GM12875 (cell line): ENCODE results near the gene TGFBR3.

Experiments
- H3K4me3 ChIP-seq: one replicate; pipeline ENCODE4 v1.5.1; 2011; ENCODE audit warnings: low read depth, low read length, control low read depth
- CTCF ChIP-seq: IDR thresholded peaks from 2 replicates; pipeline ENCODE4 v1.5.1; 2011; ENCODE audit warnings: low read depth, mild to moderate bottlenecking, control low read depth, inconsistent platforms, low read length, moderate library complexity, borderline replicate concordance; ENCODE audit not compliant: insufficient read depth

TGFBR3 gene

GRCh38 chr1:91827087-91827458 lies 58.9 kb downstream of the TGFBR3 start:
- no peak overlapping the region for H3K4me3 ChIP-seq
- no peak for TF ChIP-seq CTCF

- H3K4me3 ChIP-seq: no peak overlapping the region
- TF ChIP-seq CTCF: no peak
Observed at GRCh38 chr1:91826649-91827048, 59.3 kb downstream of the TGFBR3 start.

GRCh38 chr1:91826248-91826647 lies 59.7 kb downstream of the TGFBR3 start:
- no peak overlapping the region for H3K4me3 ChIP-seq
- TF ChIP-seq CTCF: no peak

GRCh38 chr1:91821126-91821868 lies 64.7 kb downstream of the TGFBR3 start:
- TF ChIP-seq CTCF: no peak
- H3K4me3 ChIP-seq: no peak overlapping the region

GRCh38 chr1:91819038-91819788 lies 66.7 kb downstream of the TGFBR3 start:
- no peak overlapping the region for H3K4me3 ChIP-seq
- no peak for TF ChIP-seq CTCF

- TF ChIP-seq CTCF: no peak
- no peak overlapping the region for H3K4me3 ChIP-seq
Observed at GRCh38 chr1:91818713-91818975, 67.3 kb downstream of the TGFBR3 start.
